Adrenal gland (tissue), 12 donors: ENCODE results near the gene SLC4A7. TPM values are rescaled to one million over a fixed set of nuclear protein-coding genes. Genes with fewer than 3 reads are reported as not detected.

ENCODE experiments used
- DNase-seq, 7 donors: peaks; one replicate each; pipeline ENCODE4 v3.0.0-alpha.2; 2019 to 2020
- H3K27ac ChIP-seq, 5 donors: fragments of 200-600 bp; sonication (generic) in 4 of 5; 1 replicate in 3 of 5; 2 replicates in 2 of 5; pipeline versions ENCODE4 v1.5.1 to v1.8.0; 2016 to 2020; ENCODE audit warnings: mild to moderate bottlenecking in 1 of 5
- H3K27me3 ChIP-seq: fragments of 200-600 bp; 2 replicates; pipeline ENCODE4 v1.8.0; 2021
- H3K36me3 ChIP-seq, 2 donors: fragments of 200-600 bp; replicated peaks in 1 of 2; 1 replicate in 1 of 2; 2 replicates in 1 of 2; pipeline versions ENCODE4 v1.5.1 to v1.8.0; 2018 to 2022
- H3K4me1 ChIP-seq, 2 donors: fragments of 200-600 bp; replicated peaks in 1 of 2; 1 replicate in 1 of 2; 2 replicates in 1 of 2; pipeline versions ENCODE4 v1.5.1 to v1.8.0; 2018 to 2021
- H3K4me3 ChIP-seq, 4 donors: fragments of 200-600 bp; sonication (generic) in 3 of 4; one replicate each; pipeline ENCODE4 v1.5.1; 2016 to 2018
- H3K9me3 ChIP-seq, 3 donors: fragments of 200-600 bp; sonication (generic) in 1 of 3; replicated peaks in 1 of 3; 1 replicate in 2 of 3; 2 replicates in 1 of 3; pipeline versions ENCODE4 v1.5.1 to v1.8.0; 2016 to 2021
- POLR2A ChIP-seq, 2 donors: fragments of 450-650 bp; IDR thresholded peaks; one replicate each; pipeline ENCODE4 v1.6.1; 2017; ENCODE audit warnings: antibody characterized with exemption in 2 of 2, mild to moderate bottlenecking in 2 of 2, moderate library complexity in 1 of 2
- WGBS, 4 donors: extraction: QIAGEN DNeasy Blood & Tissue Kit in 2 of 4; methylation state at CpG; one replicate each; pipeline versions ENCODE4 v1.1.5 to v1.1.7; 2013 to 2017; 5-methylcytosine and 5-hydroxymethylcytosine counted together
- intact Hi-C, 2 donors: fragments of 100-400 bp; cut with DNase I; formaldehyde crosslinking; loops; one replicate each; pipeline versions ENCODE4 v1.14.1 to v1.15.0; 2022 to 2023
- polyA plus RNA-seq, 3 donors: library from polyadenylated mRNA; stranded (reverse); fragments of 200-250 nt in 2 of 3; fragments of 350-450 nt in 1 of 3; fragmentation: Illumina TruSeq in 1 of 3; extraction: RNeasy Lipid Tissue Mini Kit (QIAGEN cat#74804) in 1 of 3; gene quantifications; one replicate each; pipeline ENCODE4 v1.2.3, GENCODE V29; 2013 to 2014
- small RNA-seq, 2 donors: library from RNA; depleted of rRNA; stranded (forward); fragments of <200 nt; gene quantifications; one replicate each; pipeline ENCODE3, GENCODE V24; 2016
- total RNA-seq, 9 donors: library from RNA; depleted of rRNA in 4 of 9; stranded (reverse); fragments of >200 nt in 4 of 9; fragments of 120-200 nt in 1 of 9; fragmentation: NEBNext Ultra II Directional in 1 of 9; extraction: Animal tissue kit (Norgen Biotek cat#: 25700) in 1 of 9; gene quantifications; one replicate each; pipeline versions ENCODE4 v1.1.0 to v1.2.4, GENCODE V29; 2013 to 2023
- TF ChIP-seq, protein P1 (sequence below), 6 experiments: fragments of 450-650 bp in 4 of 6; fragments of 200-600 bp in 2 of 6; sonication (generic) in 1 of 6; IDR thresholded peaks; 1 replicate in 5 of 6; 2 replicates in 1 of 6; pipeline versions ENCODE4 v1.5.1 to v1.8.0; 2016 to 2021; ENCODE audit warnings: antibody characterized with exemption in 6 of 6, mild to moderate bottlenecking in 2 of 6, moderate library complexity in 1 of 6
- donor health status: healthy with polysubstance abuse.
- donor health status: Bipolar disorder and iron deficiency.
- donor health status: DM: yes; HTN: yes; CAD: no.
- donor health status: DM: no; HTN: no; CAD: no.
- donor health status: DM: no; HTN: no; CAD: no.
- donor health status: DM: yes; HTN: yes; CAD: no.

Gene SLC4A7
- total and polyA plus RNA-seq, 12 donors: 2.7 to 34.5 (median 11.6) TPM

DNA sequence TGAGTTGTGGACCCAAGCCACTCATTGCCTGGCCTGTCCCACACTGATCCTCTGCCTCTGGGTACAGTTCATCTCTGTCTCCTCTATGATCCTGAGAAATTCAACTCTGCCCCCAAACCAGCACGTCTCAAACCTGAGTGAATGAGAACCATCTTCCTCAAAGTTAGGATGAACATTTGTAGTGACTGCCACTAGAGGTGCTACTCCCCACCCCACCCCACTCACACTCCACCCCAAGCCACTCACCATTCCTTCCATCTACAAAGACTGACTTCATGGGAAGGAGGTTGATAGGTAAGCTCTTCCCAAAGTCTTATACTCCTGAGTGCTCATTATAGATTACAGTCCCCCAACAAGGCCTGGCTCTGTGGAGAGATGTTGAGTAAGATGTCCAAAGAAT is 158.8 kb downstream of the SLC4A7 start:
- Histone ChIP-seq H3K36me3 (no peaks in the 10 kb centered on the region), H3K27me3 (no peaks in the 10 kb centered on the region), H3K4me3 (no peak overlapping the region), H3K27ac (no peak overlapping the region), H3K9me3 (no peaks in the 10 kb centered on the region), H3K4me1 (no peaks in the 10 kb centered on the region)
- TF ChIP-seq, protein P1, sequence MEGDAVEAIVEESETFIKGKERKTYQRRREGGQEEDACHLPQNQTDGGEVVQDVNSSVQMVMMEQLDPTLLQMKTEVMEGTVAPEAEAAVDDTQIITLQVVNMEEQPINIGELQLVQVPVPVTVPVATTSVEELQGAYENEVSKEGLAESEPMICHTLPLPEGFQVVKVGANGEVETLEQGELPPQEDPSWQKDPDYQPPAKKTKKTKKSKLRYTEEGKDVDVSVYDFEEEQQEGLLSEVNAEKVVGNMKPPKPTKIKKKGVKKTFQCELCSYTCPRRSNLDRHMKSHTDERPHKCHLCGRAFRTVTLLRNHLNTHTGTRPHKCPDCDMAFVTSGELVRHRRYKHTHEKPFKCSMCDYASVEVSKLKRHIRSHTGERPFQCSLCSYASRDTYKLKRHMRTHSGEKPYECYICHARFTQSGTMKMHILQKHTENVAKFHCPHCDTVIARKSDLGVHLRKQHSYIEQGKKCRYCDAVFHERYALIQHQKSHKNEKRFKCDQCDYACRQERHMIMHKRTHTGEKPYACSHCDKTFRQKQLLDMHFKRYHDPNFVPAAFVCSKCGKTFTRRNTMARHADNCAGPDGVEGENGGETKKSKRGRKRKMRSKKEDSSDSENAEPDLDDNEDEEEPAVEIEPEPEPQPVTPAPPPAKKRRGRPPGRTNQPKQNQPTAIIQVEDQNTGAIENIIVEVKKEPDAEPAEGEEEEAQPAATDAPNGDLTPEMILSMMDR (IDR thresholded peaks at IDR 0.05): no peak
- no peak for TF ChIP-seq POLR2A (IDR thresholded peaks at IDR 0.05)
- no peak for DNase-seq
- intact Hi-C loops: no loop called here
- WGBS, 4 donors: 83 to 100% (median 88%) methylated on average over 1 of the region's 1 CpG

DNA sequence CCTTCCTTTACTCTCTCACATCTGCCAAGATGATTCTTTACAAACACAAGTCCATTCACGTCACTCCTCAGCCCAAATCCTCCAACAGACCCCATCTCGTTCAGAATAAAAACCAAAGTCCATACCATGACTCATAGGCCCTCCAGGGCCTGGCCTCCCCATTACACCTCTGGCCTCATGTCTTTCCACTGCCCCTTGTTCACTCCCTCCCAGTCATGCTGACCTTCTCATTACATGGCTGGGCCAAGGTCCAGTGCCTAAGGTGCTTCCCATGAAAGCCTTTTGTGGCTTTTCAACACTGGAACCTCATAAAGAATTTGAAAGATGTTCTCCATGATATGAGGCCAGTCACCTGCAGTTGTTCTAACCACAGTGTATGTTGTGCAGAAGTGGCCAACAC is 159.5 kb downstream of the SLC4A7 start:
- intact Hi-C loops: no loop called here
- Histone ChIP-seq H3K27me3 (no peaks in the 10 kb centered on the region), H3K27ac (no peak overlapping the region), H3K9me3 (no peaks in the 10 kb centered on the region), H3K4me3 (no peak overlapping the region), H3K36me3 (no peaks in the 10 kb centered on the region), H3K4me1 (no peaks in the 10 kb centered on the region)
- DNase-seq: no peak
- TF ChIP-seq, protein P1 (IDR thresholded peaks at IDR 0.05): no peak
- no peak for TF ChIP-seq POLR2A (IDR thresholded peaks at IDR 0.05)
- 69 to 84% (median 83%) methylated on average over 2 of the region's 2 CpGs for whole genome bisulfite sequencing, 4 donors

DNA sequence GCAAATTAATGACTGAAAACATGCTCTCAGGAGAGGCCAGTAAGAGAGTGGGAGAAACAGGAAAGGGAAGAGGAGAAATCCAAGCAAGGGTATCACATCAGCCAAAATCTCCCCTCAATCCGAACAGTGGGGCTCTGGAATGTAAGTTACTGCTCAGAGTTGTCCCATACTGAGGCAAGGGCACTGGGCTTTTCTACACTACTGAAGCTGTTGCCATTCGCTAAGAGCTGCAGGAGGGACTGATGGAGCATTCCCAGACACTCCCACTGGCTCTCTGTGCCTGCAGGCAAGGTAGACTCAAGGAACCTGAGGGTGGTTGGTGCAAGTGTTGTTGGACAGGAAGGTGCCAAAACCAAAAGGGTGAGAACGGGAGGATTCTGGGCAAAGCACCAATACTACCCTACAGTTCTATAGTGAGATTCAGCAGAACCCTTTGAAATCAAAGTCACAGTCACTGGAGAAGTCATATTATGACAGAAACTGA is 161.1 kb downstream of the SLC4A7 start:
- Histone ChIP-seq H3K9me3 (peaks cover 0 to 5% (median 0%) of the 10 kb centered on the region in 3 donors), H3K36me3 (no peaks in the 10 kb centered on the region), H3K27ac (no peak overlapping the region), H3K27me3 (no peaks in the 10 kb centered on the region), H3K4me1 (no peaks in the 10 kb centered on the region), H3K4me3 (no peak overlapping the region)
- no peak for DNase-seq
- TF ChIP-seq, protein P1 (IDR thresholded peaks at IDR 0.05): no peak
- TF ChIP-seq POLR2A (IDR thresholded peaks at IDR 0.05): no peak
- 76 to 85% (median 81%) methylated on average over 3 of the region's 3 CpGs for WGBS, 4 donors
- intact Hi-C loops: no loop called here

Small RNA genes lying within 50 kb of the gene (small RNA-seq; reads per million reads assigned to genes)
- gene AC137675.1: 0 reads per million in 2 donors
- 0 reads per million in 2 donors for gene RNU1-96P

Other genes with a start within 250 kb of the SLC4A7 start
- 1 to 10 TPM in 2 of 9 donors, under 1 TPM in 7; 0.25 to 4.8 (median 0.80) TPM for gene NEK10, start 115.0 kb downstream of the SLC4A7 start, total RNA-seq
- under 1 TPM; 0.16 to 0.55 (median 0.24) TPM for gene NEK10, start 115.0 kb downstream of the SLC4A7 start, polyA plus RNA-seq
- 1 to 10 TPM in 1 of 9 donors, under 1 TPM in 8; 0.21 to 1.2 (median 0.36) TPM for gene EOMES, start 237.9 kb upstream of the SLC4A7 start, total RNA-seq
- gene EOMES, start 237.9 kb upstream of the SLC4A7 start, polyA plus RNA-seq: under 1 TPM; 0.10 to 0.55 (median 0.16) TPM